Colonic mucosa (tissue), 4 donors: ENCODE results near the gene LCP1. TPM values are rescaled to one million over a fixed set of nuclear protein-coding genes. Genes with fewer than 3 reads are reported as not detected.

Experiments
- DNase-seq: peaks from one replicate; pipeline ENCODE4 v3.0.0-alpha.2; 2020
- H3K27ac ChIP-seq: fragments of 200-600 bp; one replicate; pipeline ENCODE4 v1.8.0; 2021
- H3K27me3 ChIP-seq: fragments of 200-600 bp; one replicate; pipeline ENCODE4 v1.8.0; 2021
- H3K36me3 ChIP-seq: fragments of 200-600 bp; one replicate; pipeline ENCODE4 v1.8.0; 2021
- H3K4me1 ChIP-seq: fragments of 200-600 bp; one replicate; pipeline ENCODE4 v1.8.0; 2021; ENCODE audit warnings: mild to moderate bottlenecking
- H3K4me3 ChIP-seq: fragments of 200-600 bp; one replicate; pipeline ENCODE4 v1.8.0; 2021
- H3K9ac ChIP-seq, 2 donors: one replicate each; pipeline ENCODE4 v1.7.0; 2013; ENCODE audit warnings: control low read depth in 2 of 2, low read depth in 2 of 2, low read length in 2 of 2
- H3K9me3 ChIP-seq: fragments of 200-600 bp; one replicate; pipeline ENCODE4 v1.8.0; 2021
- intact Hi-C: fragments of 100-400 bp; cut with DNase I; formaldehyde crosslinking; loops from one replicate; pipeline ENCODE4 v1.14.1; 2022
- total RNA-seq, 2 donors: library from RNA; stranded (reverse); fragmentation: NEBNext Ultra II Directional in 1 of 2; extraction: Animal tissue kit (Norgen Biotek cat#: 25700) in 1 of 2; gene quantifications; one replicate each; pipeline ENCODE4 v1.2.1, GENCODE V29; 2021
- TF ChIP-seq, protein P1 (sequence below): fragments of 200-600 bp; IDR thresholded peaks from one replicate; pipeline ENCODE4 v1.8.0; 2022; ENCODE audit warnings: antibody characterized with exemption, mild to moderate bottlenecking
- donor health status: healthy.
- donor health status: DM: no; HTN: no; CAD: no.
- donor health status: DM: no; HTN: no; CAD: no.

The LCP1 gene
- total RNA-seq, 2 donors from 2014 or later = 12.8 to 27.6 TPM

GRCh38 chr13:46126056-46126455, 55.9 kb downstream of the LCP1 start:
- Histone ChIP-seq H3K4me3 (no peak overlapping the region), H3K4me1 (no peaks in the 10 kb centered on the region), H3K27ac (no peak overlapping the region), H3K9ac (no peak overlapping the region), H3K9me3 (no peaks in the 10 kb centered on the region), H3K36me3 (no peaks in the 10 kb centered on the region), H3K27me3 (no peaks in the 10 kb centered on the region)
- TF ChIP-seq, protein P1, sequence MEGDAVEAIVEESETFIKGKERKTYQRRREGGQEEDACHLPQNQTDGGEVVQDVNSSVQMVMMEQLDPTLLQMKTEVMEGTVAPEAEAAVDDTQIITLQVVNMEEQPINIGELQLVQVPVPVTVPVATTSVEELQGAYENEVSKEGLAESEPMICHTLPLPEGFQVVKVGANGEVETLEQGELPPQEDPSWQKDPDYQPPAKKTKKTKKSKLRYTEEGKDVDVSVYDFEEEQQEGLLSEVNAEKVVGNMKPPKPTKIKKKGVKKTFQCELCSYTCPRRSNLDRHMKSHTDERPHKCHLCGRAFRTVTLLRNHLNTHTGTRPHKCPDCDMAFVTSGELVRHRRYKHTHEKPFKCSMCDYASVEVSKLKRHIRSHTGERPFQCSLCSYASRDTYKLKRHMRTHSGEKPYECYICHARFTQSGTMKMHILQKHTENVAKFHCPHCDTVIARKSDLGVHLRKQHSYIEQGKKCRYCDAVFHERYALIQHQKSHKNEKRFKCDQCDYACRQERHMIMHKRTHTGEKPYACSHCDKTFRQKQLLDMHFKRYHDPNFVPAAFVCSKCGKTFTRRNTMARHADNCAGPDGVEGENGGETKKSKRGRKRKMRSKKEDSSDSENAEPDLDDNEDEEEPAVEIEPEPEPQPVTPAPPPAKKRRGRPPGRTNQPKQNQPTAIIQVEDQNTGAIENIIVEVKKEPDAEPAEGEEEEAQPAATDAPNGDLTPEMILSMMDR = no peak
- intact Hi-C loops = no loop called here
- no peak for DNase-seq

GRCh38 chr13:46124967-46125933, 56.7 kb downstream of the LCP1 start:
- Histone ChIP-seq H3K4me1 (no peaks in the 10 kb centered on the region), H3K27ac (no peak overlapping the region), H3K27me3 (no peaks in the 10 kb centered on the region), H3K9ac (no peak overlapping the region), H3K4me3 (no peak overlapping the region), H3K9me3 (no peaks in the 10 kb centered on the region), H3K36me3 (no peaks in the 10 kb centered on the region)
- DNase-seq = no peak
- TF ChIP-seq, protein P1 = no peak
- intact Hi-C loops = no loop called here

GRCh38 chr13:46124531-46124966, 57.4 kb downstream of the LCP1 start:
- Histone ChIP-seq H3K36me3 (no peaks in the 10 kb centered on the region), H3K9ac (no peak overlapping the region), H3K9me3 (no peaks in the 10 kb centered on the region), H3K4me1 (no peaks in the 10 kb centered on the region), H3K4me3 (no peak overlapping the region), H3K27me3 (no peaks in the 10 kb centered on the region), H3K27ac (no peak overlapping the region)
- TF ChIP-seq, protein P1 = no peak
- intact Hi-C loops = no loop called here
- DNase-seq = no peak

GRCh38 chr13:46122304-46122703, 59.7 kb downstream of the LCP1 start:
- Histone ChIP-seq H3K4me3 (no peak overlapping the region), H3K36me3 (no peaks in the 10 kb centered on the region), H3K9ac (no peak overlapping the region), H3K27ac (no peak overlapping the region), H3K27me3 (no peaks in the 10 kb centered on the region), H3K9me3 (no peaks in the 10 kb centered on the region), H3K4me1 (no peaks in the 10 kb centered on the region)
- TF ChIP-seq, protein P1 = no peak
- intact Hi-C loops = no loop called here
- DNase-seq = no peak

- no peak for DNase-seq
- Histone ChIP-seq H3K4me1 (no peaks in the 10 kb centered on the region), H3K36me3 (no peaks in the 10 kb centered on the region), H3K27me3 (no peaks in the 10 kb centered on the region), H3K4me3 (no peak overlapping the region), H3K9me3 (no peaks in the 10 kb centered on the region), H3K27ac (no peak overlapping the region), H3K9ac (no peak overlapping the region)
- intact Hi-C loops = no loop called here
- TF ChIP-seq, protein P1 = no peak
Observed at GRCh38 chr13:46121597-46122163, 60.3 kb downstream of the LCP1 start.
